Hepatocyte (in vitro differentiated cells): ENCODE results near the gene ANKS3. TPM values are rescaled to one million over a fixed set of nuclear protein-coding genes. Genes with fewer than 3 reads are reported as not detected.

Experiments
- DNase-seq: peaks from one replicate; pipeline ENCODE4 v3.0.0-alpha.2; 2016; ENCODE audit warnings: low spot score
- H2AFZ ChIP-seq: fragments of 200-600 bp; sonication (generic); 2 replicates; pipeline ENCODE4 v1.6.0; 2016; ENCODE audit warnings: antibody characterized with exemption, mild to moderate bottlenecking
- H3K27ac ChIP-seq: fragments of 200-600 bp; sonication (generic); 2 replicates; pipeline ENCODE4 v1.5.1; 2016; ENCODE audit warnings: mild to moderate bottlenecking
- H3K27me3 ChIP-seq: fragments of 200-600 bp; sonication (generic); 2 replicates; pipeline ENCODE4 v1.6.1; 2016
- H3K36me3 ChIP-seq: fragments of 200-600 bp; sonication (generic); replicated peaks from 2 replicates; pipeline ENCODE4 v1.5.1; 2016; ENCODE audit warnings: low read depth; ENCODE audit not compliant: insufficient read depth
- H3K4me1 ChIP-seq: fragments of 200-600 bp; sonication (generic); 2 replicates; pipeline ENCODE4 v1.5.1; 2016; ENCODE audit warnings: mild to moderate bottlenecking, moderate library complexity; ENCODE audit not compliant: insufficient read depth
- H3K4me2 ChIP-seq: fragments of 200-600 bp; sonication (generic); 2 replicates; pipeline ENCODE4 v1.6.0; 2016
- H3K4me3 ChIP-seq: fragments of 200-600 bp; sonication (generic); 2 replicates; pipeline ENCODE4 v1.5.1; 2016; ENCODE audit warnings: mild to moderate bottlenecking
- H3K79me2 ChIP-seq: fragments of 200-600 bp; sonication (generic); 2 replicates; pipeline ENCODE4 v1.6.0; 2017; ENCODE audit warnings: mild to moderate bottlenecking
- H3K9me2 ChIP-seq: fragments of 200-600 bp; sonication (generic); replicated peaks from 2 replicates; pipeline ENCODE4 v1.6.0; 2017; ENCODE audit warnings: mild to moderate bottlenecking; ENCODE audit not compliant: insufficient read depth
- H3K9me3 ChIP-seq: fragments of 200-600 bp; sonication (generic); 2 replicates; pipeline ENCODE4 v1.5.1; 2016; ENCODE audit warnings: low read depth, mild to moderate bottlenecking
- H4K20me1 ChIP-seq: fragments of 200-600 bp; sonication (generic); 2 replicates; pipeline ENCODE4 v1.6.0; 2016; ENCODE audit warnings: mild to moderate bottlenecking; ENCODE audit not compliant: insufficient read depth, poor library complexity, severe bottlenecking
- CTCF ChIP-seq: fragments of 200-600 bp; sonication (generic); IDR thresholded peaks from 2 replicates; pipeline ENCODE4 v1.5.1; 2016; ENCODE audit warnings: antibody characterized with exemption, mild to moderate bottlenecking; ENCODE audit not compliant: poor library complexity
- EZH2 ChIP-seq: fragments of 200-600 bp; sonication (generic); IDR thresholded peaks from 2 replicates; pipeline ENCODE4 v1.6.1; 2016; ENCODE audit warnings: antibody characterized with exemption, mild to moderate bottlenecking, borderline replicate concordance
- EZH2phosphoT487 ChIP-seq: fragments of 200-600 bp; sonication (generic); IDR thresholded peaks from one replicate; pipeline ENCODE4 v1.6.1; 2018; ENCODE audit warnings: antibody characterized with exemption, mild to moderate bottlenecking, low read depth, moderate library complexity; ENCODE audit not compliant: unreplicated experiment, severe bottlenecking
- WGBS: methylation state at CpG from one replicate; pipeline ENCODE4 v1.1.6; 2016; ENCODE audit warnings: low lambda C conversion rate; ENCODE audit errors: missing lambda C conversion rate; 5-methylcytosine and 5-hydroxymethylcytosine counted together
- polyA plus RNA-seq: library from polyadenylated mRNA; unstranded; fragments of >200 nt; fragmentation: Nextera tagmentation; extraction: Ambion mirVana; gene quantifications from 2 replicates; pipeline ENCODE4 v1.2.1, GENCODE V29; 2016
- total RNA-seq: library from RNA; depleted of rRNA; stranded (reverse); fragments of >200 nt; gene quantifications from 2 replicates; pipeline ENCODE4 v1.2.3, GENCODE V29; 2014

Gene ANKS3
- total and polyA plus RNA-seq, 2 experiments from 2014 or later, result 11.7 to 17.4 TPM

- Histone ChIP-seq H3K9me3 (no peaks in the 10 kb centered on the region), H3K4me2 (no peak overlapping the region), H3K27me3 (no peaks in the 10 kb centered on the region), H3K4me1 (no peaks in the 10 kb centered on the region), H3K27ac (no peak overlapping the region), H4K20me1 (no peaks in the 10 kb centered on the region), H3K9me2 (no peaks in the 10 kb centered on the region), H3K79me2 (no peaks in the 10 kb centered on the region), H3K4me3 (no peak overlapping the region), H2AFZ (no peak overlapping the region), H3K36me3 (no peaks in the 10 kb centered on the region)
- TF ChIP-seq CTCF (no peak), EZH2 (no peak), EZH2phosphoT487 (no peak)
- 84% methylated on average over 6 of the region's 13 CpGs for WGBS
- DNase-seq, result no peak
Measured at GRCh38 chr16:4775005-4775404, 40.9 kb upstream of the ANKS3 start.

GRCh38 chr16:4772351-4772750, 38.3 kb upstream of the ANKS3 start:
- WGBS, result 87% methylated on average over 5 of the region's 5 CpGs

GRCh38 chr16:4771646-4772045, 37.6 kb upstream of the ANKS3 start:
- H3K9me3 ChIP-seq, result no peaks in the 10 kb centered on the region
- H3K27me3 ChIP-seq, result no peaks in the 10 kb centered on the region
- no peaks in the 10 kb centered on the region for H3K4me1 ChIP-seq
- H3K36me3 ChIP-seq, result no peaks in the 10 kb centered on the region
- H3K9me2 ChIP-seq, result no peaks in the 10 kb centered on the region
- no peak overlapping the region for H3K4me2 ChIP-seq
- no peaks in the 10 kb centered on the region for H4K20me1 ChIP-seq
- TF ChIP-seq EZH2phosphoT487, result no peak
- TF ChIP-seq EZH2, result no peak
- TF ChIP-seq CTCF, result no peak
- no peak for DNase-seq
- no peak overlapping the region for H2AFZ ChIP-seq
- H3K79me2 ChIP-seq, result peaks cover 3% of the 10 kb centered on the region
- H3K4me3 ChIP-seq, result no peak overlapping the region
- 61% methylated on average over 3 of the region's 3 CpGs for WGBS
- H3K27ac ChIP-seq, result no peak overlapping the region

More at GRCh38 chr16:4772351-4772750, 38.3 kb upstream of the ANKS3 start:
- no peaks in the 10 kb centered on the region for H4K20me1 ChIP-seq
- no peak overlapping the region for H3K4me2 ChIP-seq
- no peaks in the 10 kb centered on the region for H3K27me3 ChIP-seq
- DNase-seq, result no peak
- H3K9me2 ChIP-seq, result no peaks in the 10 kb centered on the region
- TF ChIP-seq EZH2phosphoT487 (no peak), CTCF (no peak), EZH2 (no peak)
- H3K9me3 ChIP-seq, result no peaks in the 10 kb centered on the region
- no peak overlapping the region for H3K4me3 ChIP-seq
- H2AFZ ChIP-seq, result no peak overlapping the region
- no peaks in the 10 kb centered on the region for H3K79me2 ChIP-seq
- H3K27ac ChIP-seq, result no peak overlapping the region
- no peaks in the 10 kb centered on the region for H3K36me3 ChIP-seq
- no peaks in the 10 kb centered on the region for H3K4me1 ChIP-seq

GRCh38 chr16:4769306-4769638, 35.2 kb upstream of the ANKS3 start:
- no peaks in the 10 kb centered on the region for H3K4me1 ChIP-seq
- H3K9me3 ChIP-seq, result no peaks in the 10 kb centered on the region
- no peak overlapping the region for H3K4me3 ChIP-seq
- no peak overlapping the region for H3K27ac ChIP-seq
- no peak for DNase-seq
- no peaks in the 10 kb centered on the region for H3K27me3 ChIP-seq
- WGBS, result 80% methylated on average over 7 of the region's 7 CpGs
- peak overlapping the region; percentile 74 for H2AFZ ChIP-seq
- TF ChIP-seq EZH2 (no peak), CTCF (no peak), EZH2phosphoT487 (no peak)
- no peaks in the 10 kb centered on the region for H4K20me1 ChIP-seq
- H3K9me2 ChIP-seq, result no peaks in the 10 kb centered on the region
- peaks cover 24% of the 10 kb centered on the region for H3K79me2 ChIP-seq
- no peaks in the 10 kb centered on the region for H3K36me3 ChIP-seq
- H3K4me2 ChIP-seq, result peak overlapping the region; percentile 77
